GM12878 (cell line): ENCODE data around the gene MRPS21. TPM values are rescaled to one million over a fixed set of nuclear protein-coding genes. Genes with fewer than 3 reads are reported as not detected.

Experiments
- ATAC-seq: fragments of 200-7000 bp; cut with Tn5 transposase; 3 replicates; pipeline ENCODE4 v1.9.1; 2020; ENCODE audit warnings: mild to moderate bottlenecking, moderate library complexity
- BruUV-seq: library from RNA; stranded (reverse); fragments of 400-500 nt; replicated peaks from 2 replicates; lab custom pipeline; 2021; lab: Mats Ljungman, UMichigan
- CTCF ChIA-PET: fragments of 300-600 bp; sonication (Branson Sonifier 250); formaldehyde crosslinking; extraction: SDS; loops from one replicate; lab custom pipeline; 2021; ENCODE audit warnings: inconsistent platforms; lab: Yijun Ruan, JAX
- POLR2A ChIA-PET: fragments of 350-600 bp; formaldehyde crosslinking; extraction: SDS; loops from one replicate; lab custom pipeline; 2021; ENCODE audit warnings: inconsistent platforms; lab: Charles Lee
- RAD21 ChIA-PET: fragments of 300-600 bp; sonication (Branson Sonifier 250); formaldehyde crosslinking; loops from one replicate; lab custom pipeline; 2023; ENCODE audit warnings: antibody characterized with exemption; ENCODE audit not compliant: unreplicated experiment; lab: Charles Lee
- SMC1A ChIA-PET: fragments of 300-600 bp; sonication (Branson Sonifier 250); formaldehyde crosslinking; loops from one replicate; lab custom pipeline; 2023; ENCODE audit not compliant: unreplicated experiment, uncharacterized antibody; lab: Charles Lee
- DNase-seq: peaks from one replicate; pipeline ENCODE4 v3.0.0-alpha.2; 2011; ENCODE audit warnings: low read depth, low spot score
- FAIRE-seq: peaks from 3 replicates; lab custom pipeline; 2011; peaks lifted over from hg19 to GRCh38; lab: Jason Lieb, UNC
- H2AFZ ChIP-seq: 2 replicates; pipeline ENCODE4 v1.6.0; 2011; ENCODE audit warnings: low read depth, low read length, control low read depth; ENCODE audit not compliant: control insufficient read depth
- H3K27ac ChIP-seq: 2 replicates; pipeline ENCODE4 v1.5.1; 2011; ENCODE audit warnings: control low read depth; ENCODE audit not compliant: control insufficient read depth, insufficient read depth
- H3K27me3 ChIP-seq, 2 experiments: replicated peaks in 1 of 2; 2 replicates each; pipeline versions ENCODE4 v1.6.0 to v1.6.1; 2011; ENCODE audit warnings: low read length in 1 of 2; ENCODE audit not compliant: control insufficient read depth in 2 of 2, insufficient read depth in 2 of 2
- H3K36me3 ChIP-seq, 2 experiments: 2 replicates each; pipeline ENCODE4 v1.5.1; 2011; ENCODE audit warnings: low read length in 1 of 2; ENCODE audit not compliant: control insufficient read depth in 2 of 2, insufficient read depth in 2 of 2
- H3K4me1 ChIP-seq: 2 replicates; pipeline ENCODE4 v1.6.1; 2011; ENCODE audit warnings: mild to moderate bottlenecking, low read length, moderate library complexity, mixed read lengths; ENCODE audit not compliant: control insufficient read depth, insufficient read depth
- H3K4me2 ChIP-seq: 2 replicates; pipeline ENCODE4 v1.6.0; 2011; ENCODE audit warnings: control low read depth; ENCODE audit not compliant: control insufficient read depth, insufficient read depth
- H3K4me3 ChIP-seq: fragments of 200-600 bp; sonication (generic); 2 replicates; pipeline ENCODE4 v1.5.1; 2016
- H3K79me2 ChIP-seq: 2 replicates; pipeline ENCODE4 v1.6.0; 2011; ENCODE audit warnings: low read length; ENCODE audit not compliant: control insufficient read depth, insufficient read depth
- H3K9ac ChIP-seq: 2 replicates; pipeline ENCODE4 v1.8.0; 2011; ENCODE audit warnings: low read length, control low read depth, mixed read lengths; ENCODE audit not compliant: control insufficient read depth, insufficient read depth
- H3K9me3 ChIP-seq: replicated peaks from 3 replicates; pipeline ENCODE4 v1.5.1; 2011; ENCODE audit warnings: mild to moderate bottlenecking, low read length; ENCODE audit not compliant: control insufficient read depth, insufficient read depth
- H4K20me1 ChIP-seq: 2 replicates; pipeline ENCODE4 v1.6.0; 2011; ENCODE audit not compliant: control insufficient read depth, insufficient read depth
- ATF7 ChIP-seq: fragments of 450-650 bp; IDR thresholded peaks from 2 replicates; pipeline ENCODE4 v1.6.1; 2016; ENCODE audit warnings: low read depth, mild to moderate bottlenecking
- BRCA1 ChIP-seq: IDR thresholded peaks from 2 replicates; pipeline ENCODE4 v1.6.1; 2011; ENCODE audit warnings: low read depth, low read length, improper control_type of control experiment
- EED ChIP-seq: sonication (generic); IDR thresholded peaks from 2 replicates; pipeline ENCODE4 v1.6.1; 2016; ENCODE audit warnings: antibody characterized with exemption, low read depth
- EGR1 ChIP-seq, 2 experiments: IDR thresholded peaks; 1 replicate in 1 of 2; 2 replicates in 1 of 2; pipeline ENCODE4 v1.6.1; 2011 to 2012; ENCODE audit warnings: low read depth in 2 of 2, low read length in 2 of 2, borderline replicate concordance in 1 of 2, mild to moderate bottlenecking in 1 of 2, moderate library complexity in 1 of 2
- FOXM1 ChIP-seq: IDR thresholded peaks from 2 replicates; pipeline ENCODE4 v1.6.1; 2012; ENCODE audit warnings: low read depth, mild to moderate bottlenecking, inconsistent platforms, low read length, moderate library complexity
- HDAC2 ChIP-seq: fragments of 200-600 bp; sonication (generic); IDR thresholded peaks from 2 replicates; pipeline ENCODE4 v1.6.1; 2017
- IRF5 ChIP-seq: fragments of 450-650 bp; IDR thresholded peaks from 2 replicates; pipeline ENCODE4 v1.6.1; 2017; ENCODE audit warnings: borderline replicate concordance
- NFYB ChIP-seq: IDR thresholded peaks from 2 replicates; pipeline ENCODE4 v1.6.1; 2011; ENCODE audit warnings: low read depth, mild to moderate bottlenecking, low read length, improper control_type of control experiment, moderate library complexity; ENCODE audit not compliant: insufficient read depth
- NR2C1 ChIP-seq: fragments of 450-650 bp; IDR thresholded peaks from 2 replicates; pipeline ENCODE4 v1.6.1; 2017; ENCODE audit warnings: antibody characterized with exemption, mild to moderate bottlenecking, moderate library complexity
- RCOR1 ChIP-seq: conservative IDR thresholded peaks from 2 replicates; pipeline ENCODE4 v1.6.1; 2012; ENCODE audit warnings: low read depth, low read length, improper control_type of control experiment
- RFX5 ChIP-seq: IDR thresholded peaks from 2 replicates; pipeline ENCODE4 v1.6.1; 2011; ENCODE audit warnings: low read depth, low read length, improper control_type of control experiment
- SPI1 ChIP-seq: IDR thresholded peaks from 2 replicates; pipeline ENCODE4 v1.6.1; 2011; ENCODE audit warnings: low read depth, mild to moderate bottlenecking, low read length, moderate library complexity, borderline replicate concordance; ENCODE audit not compliant: insufficient read depth
- TAF1 ChIP-seq: IDR thresholded peaks from 2 replicates; pipeline ENCODE4 v1.6.1; 2011; ENCODE audit warnings: mild to moderate bottlenecking, low read depth, low read length, borderline replicate concordance
- TCF7 ChIP-seq: IDR thresholded peaks from 2 replicates; pipeline ENCODE4 v1.6.1; 2014; ENCODE audit warnings: antibody characterized with exemption, borderline replicate concordance
- ZNF24 ChIP-seq: fragments of 450-650 bp; IDR thresholded peaks from 2 replicates; pipeline ENCODE4 v1.6.1; 2017; ENCODE audit warnings: antibody characterized with exemption, mild to moderate bottlenecking
- ZNF274 ChIP-seq: IDR thresholded peaks from one replicate; pipeline ENCODE4 v1.8.0; 2011; ENCODE audit not compliant: insufficient read length, insufficient read depth
- ZNF384 ChIP-seq: IDR thresholded peaks from 2 replicates; pipeline ENCODE4 v1.6.1; 2012; ENCODE audit warnings: low read depth, mild to moderate bottlenecking, low read length, improper control_type of control experiment, borderline replicate concordance
- ZNF592 ChIP-seq: fragments of 450-650 bp; IDR thresholded peaks from 2 replicates; pipeline ENCODE4 v1.6.1; 2017; ENCODE audit warnings: mild to moderate bottlenecking, moderate library complexity
- WGBS: methylation state at CpG from one replicate; pipeline ENCODE4 v1.1.6; 2016; ENCODE audit warnings: low lambda C conversion rate; ENCODE audit not compliant: insufficient replicate concordance, insufficient coverage; ENCODE audit errors: missing lambda C conversion rate; 5-methylcytosine and 5-hydroxymethylcytosine counted together
- in situ Hi-C: fragments of 300-500 bp; cut with MboI; formaldehyde crosslinking; loops from 9 replicates; pipeline ENCODE4 v1.14.3; 2018; ENCODE audit warnings: mixed read lengths
- intact Hi-C: fragments of 100-400 bp; cut with micrococcal nuclease; formaldehyde crosslinking; loops from one replicate; pipeline ENCODE4 v1.14.2; 2022; ENCODE audit not compliant: unreplicated experiment
- polyA plus RNA-seq, 11 experiments: library from polyadenylated mRNA; depleted of rRNA in 4 of 11; unstranded in 6 of 11; stranded (reverse) in 5 of 11; fragments of >200 nt; fragmentation: Nextera tagmentation in 4 of 11; fragmentation: Illumina TruSeq in 1 of 11; extraction: Ambion mirVana in 4 of 11; extraction: Trizol in 1 of 11; gene quantifications; 1 replicate in 1 of 11; 2 replicates in 10 of 11; pipeline versions ENCODE4 v1.2.1 to v1.2.3, GENCODE V29; 2011 to 2016; ENCODE audit warnings: inconsistent platforms in 2 of 11, missing spikeins in 2 of 11, low read depth in 1 of 11
- total RNA-seq, 4 experiments: library from RNA; depleted of rRNA in 3 of 4; stranded (reverse); fragments of >200 nt in 3 of 4; fragmentation: Illumina TruSeq in 1 of 4; extraction: Trizol in 1 of 4; gene quantifications; 2 replicates each; pipeline versions ENCODE4 v1.2.1 to v1.2.3, GENCODE V29; 2013 to 2021
- TF ChIP-seq, protein P1 (sequence below): fragments of 450-650 bp; IDR thresholded peaks from 2 replicates; pipeline ENCODE4 v1.6.1; 2014; ENCODE audit warnings: mild to moderate bottlenecking

Gene MRPS21
- total and polyA plus RNA-seq, 10 of the 15 experiments (the other 5 are each of a cell fraction or from before 2014, with no cell fraction given) = 69.4 to 275 (median 103) TPM

DNA sequence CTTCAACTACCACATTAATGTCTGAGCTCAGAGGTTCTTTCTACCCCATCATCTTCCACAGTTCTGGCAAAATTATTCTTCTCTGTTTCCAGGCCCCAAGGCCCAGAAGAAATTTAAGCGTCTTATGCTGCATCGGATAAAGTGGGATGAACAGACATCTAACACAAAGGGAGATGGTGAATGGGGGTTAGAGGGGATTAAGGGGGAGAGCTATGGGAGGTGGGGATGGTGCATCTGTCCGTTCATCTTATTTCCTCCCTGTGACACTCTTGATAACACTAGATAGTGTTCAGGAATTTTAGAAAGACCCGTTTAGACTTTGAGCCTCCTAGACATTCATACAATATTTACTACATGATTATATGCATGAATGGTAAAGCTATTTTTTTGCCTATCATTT lies 52.7 kb downstream of the MRPS21 start (continued):
- TF ChIP-seq ZNF592 (no peak), NR2C1 (no peak), EGR1 (IDR thresholded peaks at IDR 0.05; ENCODE audit: borderline replicate concordance in 1 of 2, low read depth in 2 of 2, low read length in 2 of 2) (no peak), ZNF274 (no peak), NFYB (no peak)

DNA sequence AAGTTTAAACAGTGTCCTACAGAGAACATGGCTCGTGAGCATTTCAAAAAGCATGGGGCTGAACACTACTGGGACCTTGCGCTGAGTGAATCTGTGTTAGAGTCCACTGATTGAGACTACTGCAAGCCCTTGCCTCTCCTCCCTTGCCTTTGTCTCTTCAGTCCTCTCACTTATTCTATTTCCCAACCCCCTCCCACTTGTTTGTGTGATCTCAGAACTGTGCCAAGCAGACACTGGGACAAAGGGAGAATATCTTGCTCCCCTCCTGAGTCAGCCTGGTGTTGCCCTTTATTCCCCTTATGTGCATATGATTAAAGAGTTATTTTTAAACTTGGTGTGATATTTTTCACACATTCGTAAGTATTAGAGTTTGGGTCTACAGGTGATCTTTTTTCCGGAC lies 59.2 kb downstream of the MRPS21 start:
- no peak for DNase-seq
- 97% methylated on average over 4 of the region's 4 CpGs for WGBS
- no peak for TF ChIP-seq TCF7
- no peak for TF ChIP-seq ZNF384
- TF ChIP-seq EED = no peak
- no peak for TF ChIP-seq IRF5
- TF ChIP-seq RCOR1 = no peak
- no peak for TF ChIP-seq RFX5
- TF ChIP-seq, protein P1, sequence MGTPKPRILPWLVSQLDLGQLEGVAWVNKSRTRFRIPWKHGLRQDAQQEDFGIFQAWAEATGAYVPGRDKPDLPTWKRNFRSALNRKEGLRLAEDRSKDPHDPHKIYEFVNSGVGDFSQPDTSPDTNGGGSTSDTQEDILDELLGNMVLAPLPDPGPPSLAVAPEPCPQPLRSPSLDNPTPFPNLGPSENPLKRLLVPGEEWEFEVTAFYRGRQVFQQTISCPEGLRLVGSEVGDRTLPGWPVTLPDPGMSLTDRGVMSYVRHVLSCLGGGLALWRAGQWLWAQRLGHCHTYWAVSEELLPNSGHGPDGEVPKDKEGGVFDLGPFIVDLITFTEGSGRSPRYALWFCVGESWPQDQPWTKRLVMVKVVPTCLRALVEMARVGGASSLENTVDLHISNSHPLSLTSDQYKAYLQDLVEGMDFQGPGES = no peak
- TF ChIP-seq SPI1 = no peak
- no peak for TF ChIP-seq ZNF24
- TF ChIP-seq TAF1 = no peak
- TF ChIP-seq HDAC2 = no peak
- TF ChIP-seq ATF7 = no peak
- TF ChIP-seq BRCA1 = no peak
- no peak for TF ChIP-seq FOXM1

More for the DNA sequence above, 59.2 kb downstream of the MRPS21 start:
- H2AFZ ChIP-seq = no peak overlapping the region
- no peaks in the 10 kb centered on the region for H4K20me1 ChIP-seq
- no peak for ATAC-seq
- in situ Hi-C loops = no loop called here
- H3K27me3 ChIP-seq = no peaks in the 10 kb centered on the region
- intact Hi-C loops = no loop called here
- ChIA-PET RAD21 (no interaction called here), POLR2A (interaction anchor here (0.6 kb wide), 1 partner anchor 771 kb away, joined by 3 read pairs; no protein-coding TSS in a partner anchor), SMC1A (no interaction called here), CTCF (no interaction called here)
- H3K4me1 ChIP-seq = no peaks in the 10 kb centered on the region
- H3K9me3 ChIP-seq = no peaks in the 10 kb centered on the region
- no peak overlapping the region for H3K4me2 ChIP-seq
- no peak for FAIRE-seq
- no peak overlapping the region for H3K4me3 ChIP-seq
- no TSS peak for BruUV-seq
- no peak overlapping the region for H3K9ac ChIP-seq
- H3K27ac ChIP-seq = no peak overlapping the region
- H3K36me3 ChIP-seq = peaks cover 5 to 15% of the 10 kb centered on the region in 2 experiments; a peak in 3 of 4 replicates
- H3K79me2 ChIP-seq = no peaks in the 10 kb centered on the region
